Measurements from ENCODE around the gene COL26A1.

GRCh38 chr7:101534873-101535272, 172.2 kb downstream of the COL26A1 start:
- TF ChIP-seq CTCF (IDR thresholded peaks at IDR 0.05) = no peak
- TF ChIP-seq POLR2A (IDR thresholded peaks at IDR 0.05) = no peak
- no peak for TF ChIP-seq EP300 (IDR thresholded peaks at IDR 0.05)
